ENCODE measurements around the gene ZSWIM5. TPM values are rescaled to one million over a fixed set of nuclear protein-coding genes. Genes with fewer than 3 reads are reported as not detected.
"Not testable (repeated sequence)": the region's sequence is repeated elsewhere in the genome, so short reads cannot be mapped to it uniquely, and the experiment has no call there.

The ZSWIM5 gene
- total RNA-seq, 6 experiments from 2014 or later: 0.03 to 0.05 TPM; not detected in 4

DNA sequence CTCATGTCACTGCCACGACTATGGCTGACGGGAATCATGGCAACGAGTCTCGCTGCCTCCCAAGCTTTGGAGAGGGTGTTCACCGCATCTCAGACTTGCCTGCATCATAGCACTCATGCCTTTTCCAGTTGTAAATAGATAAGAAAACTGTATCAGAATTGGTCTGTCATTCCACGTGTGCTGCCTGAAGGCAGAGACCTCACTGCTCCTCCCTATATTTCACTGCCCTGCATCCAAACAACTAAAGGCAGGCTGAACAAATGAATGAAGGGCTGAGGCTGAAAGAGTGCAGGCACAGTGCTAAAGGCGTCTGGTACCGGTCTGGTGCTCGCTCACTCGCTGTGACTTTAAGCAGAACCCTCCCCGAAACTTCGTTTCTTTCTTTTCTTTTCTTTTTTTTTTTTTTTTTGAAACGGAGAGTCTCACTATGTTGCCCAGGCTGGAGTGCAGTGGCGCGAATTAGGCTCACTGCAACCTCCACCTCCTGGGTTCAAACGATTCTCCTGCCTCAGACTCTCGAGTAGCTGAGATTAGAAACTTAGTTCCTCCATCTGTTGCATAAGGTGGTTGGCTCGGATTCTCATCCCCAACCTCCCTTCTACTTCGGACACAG lies 220.6 kb downstream of the ZSWIM5 start:
- Mint-ChIP-seq H3K27ac (peak overlapping the region; percentile 68), H3K27me3 (ENCODE audit: insufficient read depth) (peaks cover 5% of the 10 kb centered on the region), H3K4me1 (ENCODE audit: low read depth) (peaks cover 11% of the 10 kb centered on the region), H3K9me3 (no peaks in the 10 kb centered on the region), H3K36me3 (ENCODE audit: low read depth) (peaks cover 2% of the 10 kb centered on the region), H3K4me3 (peak overlapping the region; percentile 95)
- TF ChIP-seq, protein P1, sequence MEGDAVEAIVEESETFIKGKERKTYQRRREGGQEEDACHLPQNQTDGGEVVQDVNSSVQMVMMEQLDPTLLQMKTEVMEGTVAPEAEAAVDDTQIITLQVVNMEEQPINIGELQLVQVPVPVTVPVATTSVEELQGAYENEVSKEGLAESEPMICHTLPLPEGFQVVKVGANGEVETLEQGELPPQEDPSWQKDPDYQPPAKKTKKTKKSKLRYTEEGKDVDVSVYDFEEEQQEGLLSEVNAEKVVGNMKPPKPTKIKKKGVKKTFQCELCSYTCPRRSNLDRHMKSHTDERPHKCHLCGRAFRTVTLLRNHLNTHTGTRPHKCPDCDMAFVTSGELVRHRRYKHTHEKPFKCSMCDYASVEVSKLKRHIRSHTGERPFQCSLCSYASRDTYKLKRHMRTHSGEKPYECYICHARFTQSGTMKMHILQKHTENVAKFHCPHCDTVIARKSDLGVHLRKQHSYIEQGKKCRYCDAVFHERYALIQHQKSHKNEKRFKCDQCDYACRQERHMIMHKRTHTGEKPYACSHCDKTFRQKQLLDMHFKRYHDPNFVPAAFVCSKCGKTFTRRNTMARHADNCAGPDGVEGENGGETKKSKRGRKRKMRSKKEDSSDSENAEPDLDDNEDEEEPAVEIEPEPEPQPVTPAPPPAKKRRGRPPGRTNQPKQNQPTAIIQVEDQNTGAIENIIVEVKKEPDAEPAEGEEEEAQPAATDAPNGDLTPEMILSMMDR (IDR thresholded peaks at IDR 0.05): no peak
- no peak for DNase-seq

DNA sequence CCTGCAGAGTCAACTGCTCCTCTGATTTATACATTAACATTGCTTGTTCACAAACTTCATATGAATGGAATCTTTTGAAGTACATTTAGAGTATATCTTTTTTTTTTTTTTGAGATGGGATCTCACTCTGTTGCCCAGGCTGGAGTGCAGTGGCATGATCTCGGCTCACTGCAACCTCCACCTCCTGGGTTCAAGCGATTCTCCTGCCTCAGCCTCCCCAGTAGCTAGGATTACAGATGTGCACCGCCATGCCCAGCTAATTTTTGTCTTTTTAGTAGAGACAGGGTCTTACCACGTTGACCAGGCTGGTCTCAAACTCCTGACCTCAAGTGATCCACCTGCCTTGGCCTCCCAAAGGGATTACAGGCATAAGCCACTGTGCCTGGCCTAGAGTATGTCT lies 229.0 kb downstream of the ZSWIM5 start:
- H3K4me3 Mint-ChIP-seq; H3K9me3 Mint-ChIP-seq; H3K27ac Mint-ChIP-seq; DNase-seq; H3K4me1 Mint-ChIP-seq (ENCODE audit: low read depth); H3K27me3 Mint-ChIP-seq (ENCODE audit: insufficient read depth): not testable (repeated sequence)
- peaks cover 28% of the 10 kb centered on the region for H3K36me3 Mint-ChIP-seq (ENCODE audit: low read depth)

DNA sequence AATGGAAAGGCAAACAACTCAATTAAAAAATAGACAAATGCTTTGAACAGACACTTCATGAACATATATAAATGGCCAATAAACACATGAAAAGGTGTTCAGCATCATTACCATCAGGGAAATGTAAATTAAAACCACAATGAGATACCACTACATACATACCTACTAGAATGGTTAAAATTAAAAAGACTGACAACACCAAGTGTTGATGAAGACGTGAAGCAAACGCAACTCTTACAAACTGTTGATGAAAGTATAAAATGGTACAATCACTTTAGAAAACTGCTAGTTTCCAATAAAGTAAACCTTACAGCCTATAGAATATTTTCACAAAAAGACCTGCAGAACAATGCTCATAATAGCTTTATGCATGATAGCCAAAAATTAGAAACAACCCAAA lies 230.2 kb downstream of the ZSWIM5 start:
- no peaks in the 10 kb centered on the region for H3K4me1 Mint-ChIP-seq (ENCODE audit: low read depth)
- no peaks in the 10 kb centered on the region for H3K9me3 Mint-ChIP-seq
- H3K27ac Mint-ChIP-seq: no peak overlapping the region
- TF ChIP-seq, protein P1 (IDR thresholded peaks at IDR 0.05): no peak
- H3K36me3 Mint-ChIP-seq (ENCODE audit: low read depth): peaks cover 28% of the 10 kb centered on the region
- no peak overlapping the region for H3K4me3 Mint-ChIP-seq
- DNase-seq: no peak
- no peaks in the 10 kb centered on the region for H3K27me3 Mint-ChIP-seq (ENCODE audit: insufficient read depth)

DNA sequence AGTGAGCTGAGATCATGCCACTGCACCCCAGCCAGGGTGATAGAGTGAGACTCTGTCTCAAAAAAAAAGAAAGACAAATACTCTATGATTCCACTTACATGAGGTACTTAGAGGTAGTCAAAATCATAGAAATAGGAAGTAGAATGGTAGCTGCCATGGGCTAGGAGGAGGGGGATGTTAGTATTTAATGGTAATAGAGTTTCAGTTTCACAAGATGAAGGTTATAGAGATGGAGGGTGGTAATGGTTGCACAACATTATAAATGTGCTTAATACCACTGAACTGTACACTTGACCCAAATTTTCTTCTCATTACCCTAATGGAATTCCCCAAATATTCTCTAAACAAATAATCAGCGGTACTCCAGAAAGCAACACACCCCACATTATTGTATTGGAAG lies 232.8 kb downstream of the ZSWIM5 start:
- no peaks in the 10 kb centered on the region for H3K9me3 Mint-ChIP-seq

DNA sequence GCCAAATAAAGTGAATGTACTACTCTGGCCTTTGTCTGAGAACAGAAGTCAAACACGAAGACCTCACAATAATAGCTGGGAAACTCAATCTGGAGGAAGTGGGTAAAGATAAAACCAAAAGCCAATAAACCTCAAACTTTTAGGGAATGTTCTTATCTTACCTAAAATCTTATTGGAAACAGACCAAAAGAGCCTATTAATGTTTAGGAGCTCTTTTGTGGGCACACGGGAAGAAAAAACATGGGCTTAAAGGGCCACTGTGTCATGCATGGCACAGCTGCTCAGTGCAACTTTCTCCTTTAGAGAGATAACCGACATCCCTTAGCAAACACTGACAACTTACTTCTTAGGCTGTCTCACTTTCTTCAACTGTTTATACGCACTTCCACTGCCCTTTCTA lies 236.1 kb downstream of the ZSWIM5 start:
- TF ChIP-seq, protein P1 (IDR thresholded peaks at IDR 0.05): no peak
- H3K4me3 Mint-ChIP-seq: no peak overlapping the region; the same call in none of the 2 replicates
- no peaks in the 10 kb centered on the region; the same call in 1 of the 2 replicates for H3K27me3 Mint-ChIP-seq (ENCODE audit: insufficient read depth)
- H3K36me3 Mint-ChIP-seq (ENCODE audit: low read depth): peaks cover 9% of the 10 kb centered on the region
- peak; percentile 47 for DNase-seq
- peaks cover 33% of the 10 kb centered on the region for H3K4me1 Mint-ChIP-seq (ENCODE audit: low read depth)
- H3K9me3 Mint-ChIP-seq: no peaks in the 10 kb centered on the region
- H3K27ac Mint-ChIP-seq: peak overlapping the region; percentile 24

More for the DNA sequence above, 232.8 kb downstream of the ZSWIM5 start:
- peaks cover 24% of the 10 kb centered on the region for H3K4me1 Mint-ChIP-seq (ENCODE audit: low read depth)
- no peak overlapping the region for H3K27ac Mint-ChIP-seq
- no peak for DNase-seq
- H3K4me3 Mint-ChIP-seq: no peak overlapping the region
- TF ChIP-seq, protein P1 (IDR thresholded peaks at IDR 0.05): no peak
- peaks cover 21% of the 10 kb centered on the region for H3K36me3 Mint-ChIP-seq (ENCODE audit: low read depth)
- H3K27me3 Mint-ChIP-seq (ENCODE audit: insufficient read depth): no peaks in the 10 kb centered on the region

Other genes with a start within 250 kb of the ZSWIM5 start
- gene EIF2B3, start 220.0 kb downstream of the ZSWIM5 start, total RNA-seq (2021; fragmentation: NEBNext Ultra II Directional; extraction: Animal tissue kit (Norgen Biotek cat#: 25700)): 10 to 100 TPM; 39.2 to 45.5 (median 44.1) TPM
- 10 to 100 TPM; 27.8 to 33.3 (median 31.5) TPM for gene HECTD3, start 195.3 kb downstream of the ZSWIM5 start, total RNA-seq (2021; fragmentation: NEBNext Ultra II Directional; extraction: Animal tissue kit (Norgen Biotek cat#: 25700))
- 100 to 1,000 TPM; 121 to 137 (median 128) TPM for gene UROD, start 194.4 kb downstream of the ZSWIM5 start, total RNA-seq (2021; fragmentation: NEBNext Ultra II Directional; extraction: Animal tissue kit (Norgen Biotek cat#: 25700))
- gene HPDL, start 120.3 kb upstream of the ZSWIM5 start, total RNA-seq (2021; fragmentation: NEBNext Ultra II Directional; extraction: Animal tissue kit (Norgen Biotek cat#: 25700)): under 1 TPM; 0.36 to 0.80 (median 0.58) TPM
- gene TOE1, start 133.6 kb upstream of the ZSWIM5 start, total RNA-seq (2021; fragmentation: NEBNext Ultra II Directional; extraction: Animal tissue kit (Norgen Biotek cat#: 25700)): 10 to 100 TPM in 3 of 6 experiments, 1 to 10 TPM in 3; 9.5 to 11.7 (median 10.1) TPM
- 10 to 100 TPM in 3 of 6 experiments, 1 to 10 TPM in 3; 8.7 to 12.9 (median 10.5) TPM for gene MUTYH, start 133.8 kb upstream of the ZSWIM5 start, total RNA-seq (2021; fragmentation: NEBNext Ultra II Directional; extraction: Animal tissue kit (Norgen Biotek cat#: 25700))

All from HFFc6 (cell line).